HuH-7.5 (cell line): ENCODE measurements around the gene RIPK3.

Experiments used
- DNase-seq: peaks from one replicate; pipeline ENCODE4 v3.0.0; 2011; ENCODE audit warnings: low spot score

RIPK3 gene

DNA sequence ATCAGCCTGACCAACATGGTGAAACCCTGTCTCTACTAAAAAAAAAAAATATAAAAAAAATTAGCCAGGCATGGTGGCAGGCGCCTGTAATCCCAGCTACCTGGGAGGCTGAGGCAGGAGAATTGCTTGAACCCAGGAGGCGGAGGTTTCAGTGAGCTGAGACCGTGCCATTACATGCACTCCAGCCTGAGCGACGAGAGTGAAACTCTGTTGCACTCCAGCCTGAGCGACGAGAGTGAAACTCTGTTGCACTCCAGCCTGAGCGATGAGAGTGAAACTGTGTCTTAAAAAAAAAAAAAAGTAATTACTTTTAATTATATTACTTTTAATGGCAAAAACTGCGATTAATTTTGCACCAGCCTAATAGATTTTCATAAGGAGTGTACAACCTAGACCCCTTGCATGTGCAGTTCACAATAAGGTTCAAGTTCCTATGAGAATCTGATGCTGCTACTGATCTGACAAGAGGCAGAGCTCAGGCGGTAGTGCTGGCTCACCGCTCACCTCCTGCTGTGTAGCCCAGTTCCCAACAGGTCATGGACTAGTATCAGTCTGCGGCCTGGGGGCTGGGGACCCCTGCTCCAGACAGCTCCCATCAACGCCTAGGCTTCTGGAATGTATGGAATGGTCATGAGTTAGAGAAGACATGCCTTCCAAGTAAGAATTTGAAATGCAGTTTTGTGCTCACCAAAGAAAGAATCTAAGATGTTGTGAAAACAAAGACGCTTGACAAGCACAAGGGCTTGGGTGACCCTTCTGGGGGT, 18.4 kb downstream of the RIPK3 start:
- DNase-seq = no peak

DNA sequence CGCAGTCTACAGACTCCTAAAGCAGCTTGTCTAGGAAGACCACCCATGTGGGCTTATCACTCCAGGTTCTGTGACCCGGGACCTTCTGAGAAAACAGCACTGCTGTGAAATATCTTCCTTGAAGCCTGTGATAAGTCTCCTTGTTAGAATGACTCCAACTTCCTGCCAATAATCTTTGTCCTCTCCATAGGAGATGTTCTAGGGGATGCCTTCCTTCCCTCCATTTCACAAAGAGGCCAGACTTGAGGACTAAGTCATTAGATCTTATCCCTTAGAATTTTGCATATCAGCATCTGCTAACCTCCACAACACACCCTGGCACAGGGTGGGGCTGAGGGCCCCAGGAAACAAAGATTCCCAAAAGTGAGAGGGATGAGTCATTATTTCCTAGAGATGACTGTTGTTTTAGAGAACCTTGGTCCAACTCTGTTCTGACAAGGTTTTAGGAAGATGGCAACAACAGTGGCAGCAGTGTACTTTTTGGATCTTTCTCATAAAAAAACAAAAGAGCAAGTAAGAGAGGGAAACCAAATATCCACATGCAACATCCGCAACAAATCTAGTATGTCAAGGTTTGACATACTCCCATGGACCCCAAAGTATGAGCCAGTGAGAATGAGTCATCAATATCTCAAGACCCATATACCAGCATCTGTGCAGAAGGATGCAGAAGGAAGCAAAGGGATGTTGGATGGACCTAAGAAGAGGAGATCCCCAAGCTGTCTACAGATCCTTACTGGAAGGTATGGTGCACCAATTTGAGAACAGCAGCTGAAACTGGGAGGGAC, 22.5 kb downstream of the RIPK3 start:
- DNase-seq = no peak

DNA sequence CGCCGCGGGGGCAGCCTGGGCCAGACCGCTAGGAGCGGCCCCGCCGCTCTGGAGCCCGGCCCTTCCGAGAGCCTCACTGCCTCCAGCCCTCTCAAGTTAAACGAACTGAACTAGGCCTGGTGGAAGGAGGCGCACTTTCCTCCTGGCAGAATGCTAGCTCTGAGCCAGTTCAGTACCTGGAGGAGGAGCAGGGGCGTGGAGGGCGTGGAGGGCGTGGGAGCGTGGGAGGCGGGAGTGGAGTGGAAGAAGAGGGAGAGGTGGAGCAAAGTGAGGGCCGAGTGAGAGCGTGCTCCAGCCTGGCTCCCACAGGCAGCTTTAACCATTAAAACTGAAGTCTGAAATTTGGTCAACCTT, 23.2 kb downstream of the RIPK3 start:
- no peak for DNase-seq

DNA sequence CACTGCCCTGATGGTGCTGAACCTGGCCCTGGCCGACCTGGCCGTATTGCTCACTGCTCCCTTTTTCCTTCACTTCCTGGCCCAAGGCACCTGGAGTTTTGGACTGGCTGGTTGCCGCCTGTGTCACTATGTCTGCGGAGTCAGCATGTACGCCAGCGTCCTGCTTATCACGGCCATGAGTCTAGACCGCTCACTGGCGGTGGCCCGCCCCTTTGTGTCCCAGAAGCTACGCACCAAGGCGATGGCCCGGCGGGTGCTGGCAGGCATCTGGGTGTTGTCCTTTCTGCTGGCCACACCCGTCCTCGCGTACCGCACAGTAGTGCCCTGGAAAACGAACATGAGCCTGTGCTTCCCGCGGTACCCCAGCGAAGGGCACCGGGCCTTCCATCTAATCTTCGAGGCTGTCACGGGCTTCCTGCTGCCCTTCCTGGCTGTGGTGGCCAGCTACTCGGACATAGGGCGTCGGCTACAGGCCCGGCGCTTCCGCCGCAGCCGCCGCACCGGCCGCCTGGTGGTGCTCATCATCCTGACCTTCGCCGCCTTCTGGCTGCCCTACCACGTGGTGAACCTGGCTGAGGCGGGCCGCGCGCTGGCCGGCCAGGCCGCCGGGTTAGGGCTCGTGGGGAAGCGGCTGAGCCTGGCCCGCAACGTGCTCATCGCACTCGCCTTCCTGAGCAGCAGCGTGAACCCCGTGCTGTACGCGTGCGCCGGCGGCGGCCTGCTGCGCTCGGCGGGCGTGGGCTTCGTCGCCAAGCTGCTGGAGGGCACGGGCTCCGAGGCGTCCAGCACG, 23.8 kb downstream of the RIPK3 start:
- peak; percentile 69 for DNase-seq

DNA sequence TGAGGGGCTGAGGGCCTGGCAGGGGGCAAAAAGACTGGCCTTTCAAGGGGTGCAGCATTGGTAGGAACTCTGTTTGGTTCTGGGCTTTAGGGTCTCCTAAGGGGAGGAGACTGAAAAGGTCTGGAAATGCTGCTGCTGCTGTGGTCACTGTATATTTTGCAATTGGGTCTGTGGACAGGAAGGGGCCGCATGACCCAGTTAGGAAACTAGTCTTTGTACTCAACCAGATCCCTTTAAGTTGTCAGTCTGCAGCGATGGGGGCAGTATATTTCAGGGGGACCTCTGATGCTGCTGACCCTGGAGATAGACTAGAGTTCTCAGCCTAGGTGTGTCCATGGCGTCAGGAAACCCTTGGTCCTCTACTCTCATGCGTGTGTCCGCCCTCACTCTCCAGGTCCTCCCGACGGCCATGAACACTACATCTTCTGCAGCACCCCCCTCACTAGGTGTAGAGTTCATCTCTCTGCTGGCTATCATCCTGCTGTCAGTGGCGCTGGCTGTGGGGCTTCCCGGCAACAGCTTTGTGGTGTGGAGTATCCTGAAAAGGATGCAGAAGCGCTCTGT, 24.5 kb downstream of the RIPK3 start:
- no peak for DNase-seq

DNA sequence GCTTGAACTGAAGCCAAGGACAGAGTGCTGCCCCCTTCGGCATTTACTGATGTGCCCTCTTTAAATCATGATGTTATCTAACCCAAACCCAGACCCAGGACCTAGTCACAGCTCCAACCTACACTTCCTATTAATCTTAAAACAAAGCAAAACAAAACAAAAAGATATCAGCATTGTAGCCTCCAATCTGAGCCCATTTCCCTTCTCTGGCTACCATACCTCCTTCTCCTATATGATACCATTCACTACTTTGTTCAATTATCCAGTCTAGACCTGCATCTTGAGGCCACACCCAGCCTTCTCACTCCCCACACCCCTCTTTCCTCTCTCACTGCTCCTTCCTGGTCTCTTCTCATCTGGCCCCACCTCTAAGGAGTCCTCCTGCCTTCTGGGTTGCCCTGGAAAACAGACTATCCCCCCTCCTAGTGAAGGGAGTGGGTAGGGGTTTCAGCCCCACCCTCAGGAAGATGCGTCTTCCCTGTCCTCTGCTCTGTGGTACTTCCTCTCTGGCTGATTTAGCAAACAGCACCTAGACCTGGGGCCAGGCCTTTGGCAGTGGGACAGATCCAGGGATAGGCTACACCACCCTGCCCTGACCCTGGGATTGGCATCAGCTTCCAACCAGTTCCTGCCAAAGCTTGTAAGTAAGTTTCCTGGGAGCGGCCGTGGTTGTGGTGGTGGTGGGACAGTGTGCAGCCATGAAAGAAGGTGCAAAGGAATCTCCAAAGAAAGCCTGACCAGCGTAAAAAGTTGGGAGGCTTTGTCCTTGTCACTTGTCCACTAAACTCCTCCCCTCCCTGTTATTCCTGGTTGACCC, 25.2 kb downstream of the RIPK3 start:
- DNase-seq = no peak

DNA sequence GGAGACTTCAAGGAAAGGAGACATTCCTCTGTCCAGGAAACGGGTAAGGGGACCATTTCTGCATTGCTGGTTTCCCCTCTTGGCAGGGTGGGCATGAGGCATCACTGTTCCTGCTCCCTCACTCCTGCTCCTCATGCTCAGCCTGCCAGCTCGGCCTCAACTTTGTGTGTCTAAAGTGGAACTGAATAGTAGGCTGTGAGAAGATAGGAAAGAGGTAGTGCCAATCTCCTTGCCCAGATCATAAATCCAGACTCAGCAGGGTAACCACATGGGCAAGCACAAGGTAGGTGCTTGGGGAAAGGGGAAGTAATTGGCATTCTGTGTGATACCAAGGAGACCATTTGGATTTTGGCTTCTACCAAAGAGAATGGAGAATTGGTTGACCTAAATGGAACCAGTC, 25.9 kb downstream of the RIPK3 start:
- DNase-seq = no peak

DNA sequence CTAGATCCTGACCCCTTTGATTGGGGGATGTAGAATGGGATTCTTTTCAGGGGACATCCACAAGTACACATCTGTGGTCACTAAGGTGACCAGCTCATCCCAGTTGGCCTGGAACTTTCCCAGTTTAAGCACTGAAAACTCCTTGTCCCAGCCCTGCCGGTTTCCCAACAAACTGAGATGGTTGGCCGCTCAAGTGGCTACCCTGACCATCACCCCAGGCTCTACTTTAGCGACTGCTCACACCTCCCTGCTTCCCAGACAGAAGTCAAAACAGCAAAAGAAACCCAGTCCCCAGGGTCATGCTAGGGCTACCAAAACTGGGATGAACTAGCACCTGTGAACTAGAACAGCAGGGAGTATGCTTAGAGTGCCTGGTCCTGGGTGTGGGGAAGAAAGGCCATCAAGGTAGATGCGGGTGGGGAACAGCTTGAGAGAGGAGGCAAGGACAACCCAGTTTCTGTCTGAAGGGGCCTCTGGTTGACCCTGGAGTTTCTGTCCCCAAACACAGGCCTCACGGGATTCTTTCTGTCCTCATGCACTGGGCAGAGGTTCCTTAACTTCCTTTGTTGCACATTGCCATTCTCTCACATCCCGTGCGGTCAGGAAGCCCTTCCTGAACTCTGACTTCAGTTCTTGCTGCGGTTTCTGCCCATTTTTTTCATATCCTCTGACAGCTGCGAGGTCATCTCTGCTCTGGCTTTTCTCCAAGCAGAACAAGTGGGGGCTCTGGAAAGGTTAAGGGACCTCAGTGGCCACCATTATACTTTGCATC, 26.9 kb downstream of the RIPK3 start:
- no peak for DNase-seq

DNA sequence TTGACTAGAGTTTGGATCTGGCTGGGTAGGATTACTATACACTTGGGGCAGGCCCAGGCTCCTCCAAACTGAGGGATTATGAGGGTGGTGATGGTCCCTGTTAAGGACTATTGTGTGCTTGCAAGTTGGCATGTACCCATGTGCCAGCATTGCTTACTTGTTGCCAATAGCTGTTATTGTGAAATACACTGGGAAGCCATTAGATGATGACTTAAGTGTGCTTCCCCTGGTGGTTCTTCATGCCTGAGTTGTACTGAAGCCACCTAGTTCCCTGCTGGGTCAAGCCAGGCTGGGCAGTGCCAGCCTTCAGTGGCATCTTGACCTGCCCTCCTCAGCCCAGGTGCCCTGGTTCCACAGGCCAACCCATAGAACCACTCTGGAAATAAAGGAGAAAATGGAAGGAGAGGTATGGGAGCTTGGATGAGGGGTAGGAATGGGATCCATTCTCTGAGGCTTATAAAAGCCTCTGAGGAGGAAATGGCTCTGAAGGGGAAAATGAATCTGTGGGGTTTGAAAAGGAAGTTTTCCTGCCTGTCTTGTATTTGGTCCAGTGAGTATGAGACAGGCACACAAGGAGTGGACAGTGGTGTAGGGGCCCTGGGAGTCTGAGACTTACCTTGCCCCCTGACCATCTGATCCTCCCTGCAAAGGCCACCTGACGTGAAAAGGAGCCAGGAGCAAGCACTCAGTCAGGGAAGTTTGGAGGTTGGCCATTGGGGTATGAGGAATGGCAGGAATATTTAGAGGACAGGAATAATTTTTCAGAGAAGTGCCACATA, 27.8 kb downstream of the RIPK3 start:
- no peak for DNase-seq

DNA sequence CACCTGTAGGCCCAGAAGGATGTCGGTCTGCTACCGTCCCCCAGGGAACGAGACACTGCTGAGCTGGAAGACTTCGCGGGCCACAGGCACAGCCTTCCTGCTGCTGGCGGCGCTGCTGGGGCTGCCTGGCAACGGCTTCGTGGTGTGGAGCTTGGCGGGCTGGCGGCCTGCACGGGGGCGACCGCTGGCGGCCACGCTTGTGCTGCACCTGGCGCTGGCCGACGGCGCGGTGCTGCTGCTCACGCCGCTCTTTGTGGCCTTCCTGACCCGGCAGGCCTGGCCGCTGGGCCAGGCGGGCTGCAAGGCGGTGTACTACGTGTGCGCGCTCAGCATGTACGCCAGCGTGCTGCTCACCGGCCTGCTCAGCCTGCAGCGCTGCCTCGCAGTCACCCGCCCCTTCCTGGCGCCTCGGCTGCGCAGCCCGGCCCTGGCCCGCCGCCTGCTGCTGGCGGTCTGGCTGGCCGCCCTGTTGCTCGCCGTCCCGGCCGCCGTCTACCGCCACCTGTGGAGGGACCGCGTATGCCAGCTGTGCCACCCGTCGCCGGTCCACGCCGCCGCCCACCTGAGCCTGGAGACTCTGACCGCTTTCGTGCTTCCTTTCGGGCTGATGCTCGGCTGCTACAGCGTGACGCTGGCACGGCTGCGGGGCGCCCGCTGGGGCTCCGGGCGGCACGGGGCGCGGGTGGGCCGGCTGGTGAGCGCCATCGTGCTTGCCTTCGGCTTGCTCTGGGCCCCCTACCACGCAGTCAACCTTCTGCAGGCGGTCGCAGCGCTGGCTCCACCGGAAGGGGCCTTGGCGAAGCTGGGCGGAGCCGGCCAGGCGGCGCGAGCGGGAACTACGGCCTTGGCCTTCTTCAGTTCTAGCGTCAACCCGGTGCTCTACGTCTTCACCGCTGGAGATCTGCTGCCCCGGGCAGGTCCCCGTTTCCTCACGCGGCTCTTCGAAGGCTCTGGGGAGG, 28.9 kb downstream of the RIPK3 start, which contains the start of gene LTB4R:
LTB4R (plus strand) TSS at position 857 of the 959 bp plus-strand sequence. CDS start 4,150 bp downstream, outside the sequence.
- no peak for DNase-seq

DNA sequence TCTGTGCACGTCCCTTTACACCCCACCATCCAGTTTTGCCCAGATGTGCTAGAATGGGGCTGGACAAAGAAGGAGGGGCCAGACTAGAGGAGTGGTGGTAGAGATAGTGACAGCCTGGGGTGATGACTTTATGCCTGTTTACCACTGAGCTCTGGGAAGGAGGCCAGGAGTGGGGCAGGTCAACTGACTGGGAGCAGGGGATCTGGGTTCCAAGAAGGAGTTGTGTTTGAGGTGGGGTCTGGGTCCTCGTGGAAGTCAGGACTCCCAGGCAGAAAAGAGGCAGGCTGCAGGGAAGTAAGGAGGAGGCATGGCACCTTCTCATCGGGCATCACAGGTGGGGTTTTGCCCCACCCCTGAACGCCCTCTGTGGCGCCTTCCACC, 29.5 kb downstream of the RIPK3 start:
- DNase-seq = no peak

DNA sequence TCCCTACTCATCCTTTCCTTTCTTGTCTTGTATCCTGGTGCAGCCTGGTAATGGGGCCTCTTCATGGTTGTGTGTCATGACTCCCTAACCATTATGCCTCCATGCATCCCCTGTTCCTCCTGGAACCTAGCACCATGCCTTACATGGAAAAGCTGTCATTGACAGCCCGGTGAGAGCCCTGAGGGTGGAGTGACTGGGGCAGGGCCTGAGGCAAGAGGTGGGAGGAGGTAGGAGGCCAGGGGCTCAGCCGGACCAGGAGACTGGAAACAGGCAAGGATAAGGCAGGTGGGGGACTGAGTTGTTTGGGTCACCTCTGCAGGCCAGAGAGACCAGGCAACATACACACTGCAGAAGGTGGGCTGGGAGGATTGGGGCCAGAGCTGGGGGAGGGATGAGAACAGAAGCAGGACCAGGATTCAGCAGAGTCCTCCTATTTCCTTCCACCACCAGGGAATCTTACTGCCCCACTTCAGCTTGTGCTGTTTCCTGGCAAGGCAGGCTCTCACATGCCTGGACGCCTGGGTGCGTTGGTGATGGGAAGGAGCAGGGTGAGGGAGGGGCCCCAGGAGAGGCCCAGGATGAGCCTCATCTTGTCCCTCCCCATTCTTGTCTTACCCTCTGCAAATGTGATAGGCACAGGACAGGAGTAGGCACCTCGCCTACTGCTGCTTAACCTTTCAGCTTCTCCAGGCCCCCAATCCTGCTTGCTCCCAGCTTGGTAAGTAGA, 30.1 kb downstream of the RIPK3 start, which contains the start of gene LTB4R2:
LTB4R2 (plus strand) TSS at position 603 of the 727 bp plus-strand sequence. CDS start 525 bp downstream, outside the sequence.
- no peak for DNase-seq

DNA sequence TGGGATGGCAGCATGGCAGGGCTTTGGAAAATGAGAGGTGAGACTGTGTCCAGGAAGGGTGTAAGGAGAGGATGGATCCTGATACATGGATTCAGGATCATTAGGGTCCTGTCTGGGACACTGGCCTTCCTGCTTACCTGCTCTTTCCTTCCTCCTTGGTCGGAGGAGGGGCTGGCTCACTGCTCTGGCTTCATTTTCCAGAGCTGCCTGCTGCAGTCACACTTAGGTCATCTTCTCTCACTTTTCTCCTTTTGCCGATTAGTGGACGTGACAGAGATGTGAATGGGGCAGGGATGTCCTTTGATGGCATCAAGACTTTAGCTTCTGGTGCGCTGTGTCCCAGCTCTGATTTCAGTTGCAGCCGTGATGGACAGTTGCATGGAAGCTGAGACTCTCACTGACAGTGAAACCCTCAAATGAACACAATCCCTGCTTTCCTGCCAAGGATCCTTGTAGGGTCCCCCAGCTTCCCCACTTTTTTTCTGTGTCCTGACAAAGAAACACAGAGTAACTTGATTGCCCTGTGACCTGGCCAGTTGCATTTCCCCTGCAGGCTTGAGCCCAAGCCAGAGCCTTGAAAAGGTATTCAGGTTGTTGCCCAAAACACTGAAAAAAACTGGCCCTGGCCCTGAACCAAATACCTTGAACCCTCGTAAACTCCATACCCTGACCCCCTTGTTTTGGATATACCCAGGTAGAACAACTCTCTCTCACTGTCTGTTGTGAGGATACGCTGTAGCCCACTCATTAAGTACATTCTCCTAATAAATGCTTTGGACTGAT, 31.3 kb downstream of the RIPK3 start:
- DNase-seq = no peak

DNA sequence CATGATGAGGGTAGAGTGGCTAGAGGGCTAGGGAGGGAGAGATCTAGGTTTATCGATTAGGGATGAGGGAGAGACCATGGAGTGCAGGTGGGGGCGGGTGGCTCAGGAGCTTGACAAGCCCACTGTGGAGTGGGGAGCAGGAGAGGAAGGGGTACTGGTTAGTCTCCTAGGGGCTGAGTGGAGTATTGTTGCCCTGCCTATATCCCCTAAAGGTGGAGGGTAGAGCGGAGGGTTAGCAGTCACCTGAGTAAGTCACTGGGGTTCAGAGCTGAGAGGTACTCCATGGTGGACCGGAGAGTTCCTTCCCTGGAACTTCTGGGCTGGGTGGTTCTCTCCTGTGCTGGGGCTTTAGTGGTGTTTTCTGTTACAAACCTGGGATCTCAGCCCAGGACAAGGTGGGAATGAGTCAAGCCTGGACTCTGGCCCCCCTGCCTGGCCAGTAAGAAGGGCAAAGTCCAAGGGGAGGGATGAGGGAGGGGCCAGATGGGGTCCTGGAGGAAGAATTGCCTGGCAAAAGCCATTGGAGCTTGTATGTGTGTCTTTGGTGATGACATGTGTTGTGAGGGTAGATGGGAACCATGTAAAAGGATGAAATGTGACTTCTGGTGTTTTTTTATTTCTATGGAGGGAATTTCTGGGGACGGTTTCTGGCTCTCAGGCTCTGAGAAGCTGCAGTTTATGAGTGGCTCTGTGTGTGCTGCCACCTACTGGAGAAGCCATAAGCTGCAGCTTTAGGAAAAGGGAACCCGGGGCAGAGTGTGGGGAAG, 32.0 kb downstream of the RIPK3 start, which contains the start of gene CIDEB:
CIDEB (minus strand) TSS at position 403 of the 767 bp plus-strand sequence; CDS start at position 284, 119 bp downstream.
- DNase-seq = peak; percentile 97

DNA sequence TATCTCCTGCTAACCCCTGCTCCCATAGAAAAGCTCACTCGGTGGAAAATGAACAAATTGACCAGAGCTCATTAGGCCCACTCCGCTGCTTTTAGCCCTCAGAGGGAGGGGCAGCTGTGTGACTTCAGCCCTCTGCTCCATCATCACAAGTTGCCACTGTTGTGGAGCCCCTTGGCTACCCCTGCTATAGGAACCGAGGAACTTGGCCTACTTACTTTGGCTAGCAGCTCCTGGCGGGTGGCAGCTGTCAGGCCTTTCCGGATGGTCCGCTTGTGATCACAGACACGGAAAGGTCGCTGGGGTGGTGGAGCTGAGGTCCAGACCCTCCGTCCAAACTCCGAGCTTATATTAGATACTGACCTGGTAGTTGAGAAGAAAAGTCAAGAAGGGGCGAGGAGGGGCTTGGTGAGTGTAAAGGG, 32.6 kb downstream of the RIPK3 start:
- DNase-seq = no peak

DNA sequence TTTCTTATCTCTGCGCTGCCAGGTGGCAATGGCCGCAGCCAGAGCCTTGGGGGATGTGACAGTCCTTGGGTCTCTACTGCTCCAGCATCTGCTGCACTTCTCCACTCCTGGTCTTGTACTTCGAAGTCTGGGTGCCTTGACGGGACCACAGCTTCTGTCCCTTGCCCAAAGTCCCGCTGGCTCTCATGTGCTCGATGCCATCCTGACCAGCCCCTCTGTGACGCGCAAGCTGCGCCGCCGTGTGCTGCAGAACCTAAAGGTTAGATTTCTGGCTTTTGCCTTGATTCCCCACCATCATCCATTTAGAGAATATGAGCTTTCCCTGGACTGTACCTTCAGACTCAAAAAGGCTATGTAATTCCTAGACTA, 35.8 kb downstream of the RIPK3 start:
- no peak for DNase-seq
